Transverse colon (tissue), 4 donors: ENCODE measurements around the gene TGFBR2. TPM values are rescaled to one million over a fixed set of nuclear protein-coding genes. Genes with fewer than 3 reads are reported as not detected.

Experiments
- DNase-seq: peaks from one replicate; pipeline ENCODE4 v3.0.0-alpha.2; 2019
- H3K27ac ChIP-seq, 4 donors: fragments of 200-600 bp; sonication (generic); 2 replicates each; pipeline ENCODE4 v1.5.1; 2016 to 2018; ENCODE audit warnings: inconsistent platforms in 4 of 4
- H3K27me3 ChIP-seq: fragments of 200-600 bp; sonication (generic); 2 replicates; pipeline ENCODE4 v1.5.1; 2017; ENCODE audit warnings: inconsistent platforms
- H3K36me3 ChIP-seq, 4 donors: fragments of 200-600 bp; sonication (generic); 2 replicates each; pipeline ENCODE4 v1.5.1; 2017 to 2019; ENCODE audit warnings: inconsistent platforms in 4 of 4
- H3K4me1 ChIP-seq, 4 donors: fragments of 200-600 bp; sonication (generic); 2 replicates each; pipeline ENCODE4 v1.5.1; 2017 to 2020; ENCODE audit warnings: inconsistent platforms in 4 of 4
- H3K4me3 ChIP-seq, 4 donors: fragments of 200-600 bp; sonication (generic); 1 replicate in 1 of 4; 2 replicates in 3 of 4; pipeline versions ENCODE4 v1.5.1 to v1.6.1; 2017 to 2019; ENCODE audit warnings: inconsistent platforms in 4 of 4
- H3K9me3 ChIP-seq, 2 donors: fragments of 200-600 bp; sonication (generic); 2 replicates each; pipeline ENCODE4 v1.5.1; 2017 to 2019; ENCODE audit warnings: inconsistent platforms in 2 of 2
- EP300 ChIP-seq: sonication (generic); formaldehyde crosslinking; IDR thresholded peaks from one replicate; pipeline ENCODE4 v1.6.1; 2017; ENCODE audit warnings: antibody characterized with exemption, low read depth
- POLR2A ChIP-seq: fragments of 450-650 bp; IDR thresholded peaks from one replicate; pipeline ENCODE4 v1.6.1; 2016; ENCODE audit warnings: antibody characterized with exemption, mild to moderate bottlenecking, moderate library complexity
- POLR2AphosphoS5 ChIP-seq, 3 donors: sonication (generic); formaldehyde crosslinking; IDR thresholded peaks; one replicate each; pipeline ENCODE4 v1.6.1; 2016; ENCODE audit warnings: antibody characterized with exemption in 3 of 3
- WGBS, 2 donors: methylation state at CpG; one replicate each; pipeline ENCODE4 v1.1.5; 2018; ENCODE audit warnings: low coverage in 1 of 2; 5-methylcytosine and 5-hydroxymethylcytosine counted together
- in situ Hi-C, 4 donors: fragments of 200-750 bp; cut with MboI; loops; one replicate each; pipeline versions ENCODE4 v1.15.0 to v1.15.1; 2017; ENCODE audit warnings: low sequenced_read_pairs in 3 of 4, low pct_ligation_motif_present in 1 of 4, low pct_unique_long_range_greater_than_20kb in 1 of 4
- intact Hi-C: fragments of 100-400 bp; cut with DNase I; formaldehyde crosslinking; loops from one replicate; pipeline ENCODE4 v1.15.1; 2023; ENCODE audit warnings: low total_unique reads
- total RNA-seq, 4 donors: library from RNA; depleted of rRNA; stranded (reverse); fragments of >200 nt; gene quantifications; one replicate each; pipeline ENCODE4 v1.1.0, GENCODE V29; 2016
- TF ChIP-seq, protein P1 (sequence below), 5 experiments: fragments of 200-600 bp in 3 of 5; fragments of 450-650 bp in 2 of 5; sonication (generic) in 3 of 5; IDR thresholded peaks; 1 replicate in 2 of 5; 2 replicates in 3 of 5; pipeline ENCODE4 v1.5.1; 2016 to 2017; ENCODE audit warnings: antibody characterized with exemption in 5 of 5, inconsistent platforms in 3 of 5, mild to moderate bottlenecking in 2 of 5, moderate library complexity in 1 of 5

TGFBR2 gene
- total RNA-seq, 4 donors from 2014 or later = 63.2 to 179 (median 98.5) TPM

GRCh38 chr3:30707825-30708224, 101.4 kb downstream of the TGFBR2 start:
- TF ChIP-seq POLR2AphosphoS5 (IDR thresholded peaks at IDR 0.05) = no peak
- TF ChIP-seq POLR2A = no peak
- TF ChIP-seq, protein P1, sequence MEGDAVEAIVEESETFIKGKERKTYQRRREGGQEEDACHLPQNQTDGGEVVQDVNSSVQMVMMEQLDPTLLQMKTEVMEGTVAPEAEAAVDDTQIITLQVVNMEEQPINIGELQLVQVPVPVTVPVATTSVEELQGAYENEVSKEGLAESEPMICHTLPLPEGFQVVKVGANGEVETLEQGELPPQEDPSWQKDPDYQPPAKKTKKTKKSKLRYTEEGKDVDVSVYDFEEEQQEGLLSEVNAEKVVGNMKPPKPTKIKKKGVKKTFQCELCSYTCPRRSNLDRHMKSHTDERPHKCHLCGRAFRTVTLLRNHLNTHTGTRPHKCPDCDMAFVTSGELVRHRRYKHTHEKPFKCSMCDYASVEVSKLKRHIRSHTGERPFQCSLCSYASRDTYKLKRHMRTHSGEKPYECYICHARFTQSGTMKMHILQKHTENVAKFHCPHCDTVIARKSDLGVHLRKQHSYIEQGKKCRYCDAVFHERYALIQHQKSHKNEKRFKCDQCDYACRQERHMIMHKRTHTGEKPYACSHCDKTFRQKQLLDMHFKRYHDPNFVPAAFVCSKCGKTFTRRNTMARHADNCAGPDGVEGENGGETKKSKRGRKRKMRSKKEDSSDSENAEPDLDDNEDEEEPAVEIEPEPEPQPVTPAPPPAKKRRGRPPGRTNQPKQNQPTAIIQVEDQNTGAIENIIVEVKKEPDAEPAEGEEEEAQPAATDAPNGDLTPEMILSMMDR (IDR thresholded peaks at IDR 0.05) = no peak
- no peak for TF ChIP-seq EP300

GRCh38 chr3:30708472-30708871, 102.1 kb downstream of the TGFBR2 start:
- Histone ChIP-seq H3K4me1 (peaks cover 0 to 24% (median 7%) of the 10 kb centered on the region in 4 donors), H3K27ac (no peak overlapping the region), H3K9me3 (no peaks in the 10 kb centered on the region), H3K27me3 (no peaks in the 10 kb centered on the region), H3K4me3 (no peak overlapping the region), H3K36me3 (no peaks in the 10 kb centered on the region)
- TF ChIP-seq POLR2A = no peak
- TF ChIP-seq, protein P1 (IDR thresholded peaks at IDR 0.05) = no peak
- TF ChIP-seq EP300 = no peak
- no peak for TF ChIP-seq POLR2AphosphoS5 (IDR thresholded peaks at IDR 0.05)
- intact Hi-C loops (no loop called here), in situ Hi-C loops (no loop called here)
- DNase-seq = no peak

More at GRCh38 chr3:30707825-30708224, 101.4 kb downstream of the TGFBR2 start:
- no peak for DNase-seq
- Histone ChIP-seq H3K9me3 (no peaks in the 10 kb centered on the region), H3K27me3 (no peaks in the 10 kb centered on the region), H3K4me3 (no peak overlapping the region), H3K27ac (no peak overlapping the region), H3K36me3 (no peaks in the 10 kb centered on the region), H3K4me1 (peaks cover 0 to 24% (median 7%) of the 10 kb centered on the region in 4 donors)
- in situ Hi-C loops (no loop called here), intact Hi-C loops (no loop called here)
- WGBS, 2 donors = 93 to 95% methylated on average over 4 of the region's 4 CpGs

DNA sequence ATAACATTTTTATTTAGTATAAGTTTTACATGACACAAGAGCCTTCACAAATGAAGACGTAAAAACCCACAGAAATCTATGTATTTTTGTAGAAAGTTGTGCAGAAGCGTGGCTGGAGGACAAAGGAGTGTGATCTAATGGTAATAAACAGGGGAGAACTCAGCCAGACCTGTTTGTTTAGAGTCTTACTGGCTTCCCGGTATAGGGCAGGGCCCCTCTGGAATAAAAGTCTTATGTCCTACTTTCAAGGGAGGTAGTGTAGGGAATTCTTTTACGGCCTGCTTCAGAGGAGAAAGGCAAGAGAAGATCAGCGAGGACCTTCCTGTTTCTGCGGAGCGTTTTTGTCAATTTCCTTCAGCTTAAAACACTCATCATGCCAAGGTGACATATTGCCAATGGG, 103.6 kb downstream of the TGFBR2 start:
- peak in 1 of 3 donors; percentile 8 for TF ChIP-seq POLR2AphosphoS5 (IDR thresholded peaks at IDR 0.05)
- TF ChIP-seq, protein P1 (IDR thresholded peaks at IDR 0.05) = no peak
- H3K36me3 ChIP-seq = no peaks in the 10 kb centered on the region
- peaks cover 0 to 24% (median 7%) of the 10 kb centered on the region in 4 donors for H3K4me1 ChIP-seq
- no peaks in the 10 kb centered on the region for H3K9me3 ChIP-seq
- intact Hi-C loops (no loop called here), in situ Hi-C loops (no loop called here)
- DNase-seq = no peak
- no peak overlapping the region for H3K4me3 ChIP-seq
- peak overlapping the region in 2 of 4 donors; percentile 10 to 49 for H3K27ac ChIP-seq
- WGBS, 2 donors = 39 to 58% methylated on average over 7 of the region's 7 CpGs
- no peaks in the 10 kb centered on the region for H3K27me3 ChIP-seq

DNA sequence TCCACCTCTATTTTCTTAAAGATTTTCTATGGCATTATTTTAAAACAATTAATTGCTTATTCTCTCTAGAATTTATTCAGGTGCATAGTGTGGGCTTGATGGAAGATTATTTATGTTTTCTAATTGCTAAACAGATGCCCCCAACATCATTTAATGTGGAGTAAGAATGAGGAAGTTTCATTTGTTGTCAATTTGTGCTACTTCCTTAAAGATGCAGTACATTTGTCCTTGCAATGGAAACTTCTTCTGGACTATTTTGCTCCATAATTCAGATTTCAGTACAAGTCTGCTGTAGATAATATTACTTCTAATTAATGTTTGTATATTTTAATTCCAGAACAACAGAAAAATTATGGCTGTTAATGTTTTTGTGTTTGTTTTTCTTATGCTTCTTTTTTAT, 104.8 kb downstream of the TGFBR2 start:
- peaks cover 0 to 24% (median 7%) of the 10 kb centered on the region in 4 donors for H3K4me1 ChIP-seq
- DNase-seq = no peak
- no peaks in the 10 kb centered on the region for H3K27me3 ChIP-seq
- TF ChIP-seq POLR2A = no peak
- TF ChIP-seq EP300 = no peak
- TF ChIP-seq, protein P1 (IDR thresholded peaks at IDR 0.05) = no peak
- TF ChIP-seq POLR2AphosphoS5 (IDR thresholded peaks at IDR 0.05) = no peak
- intact Hi-C loops (no loop called here), in situ Hi-C loops (no loop called here)
- H3K9me3 ChIP-seq = no peaks in the 10 kb centered on the region
- no peak overlapping the region for H3K27ac ChIP-seq
- H3K36me3 ChIP-seq = no peaks in the 10 kb centered on the region
- H3K4me3 ChIP-seq = no peak overlapping the region
